HG03354 (cell line): ENCODE results near the gene SDK2.

Experiments used
- ATAC-seq: cut with Tn5 transposase; IDR thresholded peaks from one replicate; pipeline ENCODE4 v1.9.1; 2021; ENCODE audit warnings: mild to moderate bottlenecking; ENCODE audit not compliant: unreplicated experiment, poor library complexity, severe bottlenecking

Gene SDK2

DNA sequence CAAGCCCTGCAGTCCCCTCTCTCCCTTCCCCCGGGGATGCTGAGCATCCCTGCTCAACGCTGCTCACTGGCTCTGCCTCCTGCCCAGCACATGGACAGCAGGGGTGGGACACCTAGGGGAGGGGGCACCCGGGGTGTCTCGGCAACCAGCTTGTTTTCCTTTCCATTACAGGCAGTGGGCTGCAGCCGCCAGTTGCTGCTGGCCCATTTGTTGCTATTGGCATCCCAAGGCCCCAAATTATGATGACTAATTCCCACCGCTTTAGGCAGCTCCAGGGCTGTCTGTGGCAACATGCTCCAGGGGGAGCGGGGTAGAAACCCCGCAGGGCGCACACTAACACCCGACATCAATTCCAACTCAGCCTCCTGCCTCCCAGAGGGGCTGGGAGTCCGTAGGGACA, 4.9 kb downstream of the SDK2 start:
- ATAC-seq = no peak

DNA sequence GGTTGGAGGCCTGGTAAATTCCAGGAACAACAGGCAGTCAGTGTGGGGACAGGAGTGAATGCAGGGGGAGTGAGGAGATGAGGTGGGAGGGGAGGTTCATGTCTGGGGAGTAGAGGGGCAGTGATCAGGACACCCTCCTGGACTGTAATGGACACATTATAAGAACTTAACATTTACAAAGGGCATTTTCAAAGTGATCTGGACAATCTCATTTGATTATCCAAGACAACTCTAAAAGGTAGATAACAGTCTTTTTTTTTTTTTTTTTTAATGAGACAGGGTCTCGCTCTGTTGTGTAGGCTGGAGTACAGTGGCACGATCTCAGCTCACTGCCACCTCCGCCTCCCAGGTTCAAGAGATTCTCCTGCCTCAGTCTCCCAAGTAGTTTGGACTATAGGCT, 5.7 kb downstream of the SDK2 start:
- no peak for ATAC-seq

- ATAC-seq = no peak
These were observed 6.4 kb downstream of the SDK2 start for GRCh38 chr17:73637866-73638265.

GRCh38 chr17:73635101-73635817, 9.0 kb downstream of the SDK2 start:
- ATAC-seq = no peak

GRCh38 chr17:73634629-73635028, 9.6 kb downstream of the SDK2 start:
- no peak for ATAC-seq

GRCh38 chr17:73633736-73634135, 10.5 kb downstream of the SDK2 start:
- ATAC-seq = no peak

DNA sequence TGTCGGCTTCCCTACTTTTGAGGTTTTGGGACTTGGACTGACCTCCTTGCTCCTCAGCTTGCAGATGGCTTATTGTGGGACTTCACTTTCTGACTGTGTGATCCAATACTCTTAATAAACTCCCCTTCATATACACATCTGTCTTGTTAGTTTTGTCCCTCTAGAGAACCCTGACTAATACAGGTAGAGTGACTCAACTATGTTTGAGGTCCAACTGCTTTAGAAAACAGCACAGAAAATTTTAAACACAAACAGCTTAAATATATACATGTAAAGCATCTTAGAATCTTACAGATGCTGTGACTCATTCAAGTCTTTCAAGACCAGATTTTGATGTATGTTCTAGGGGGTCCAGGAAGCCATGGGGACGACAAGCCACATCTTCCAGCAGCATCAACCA, 11.7 kb downstream of the SDK2 start:
- ATAC-seq = no peak

DNA sequence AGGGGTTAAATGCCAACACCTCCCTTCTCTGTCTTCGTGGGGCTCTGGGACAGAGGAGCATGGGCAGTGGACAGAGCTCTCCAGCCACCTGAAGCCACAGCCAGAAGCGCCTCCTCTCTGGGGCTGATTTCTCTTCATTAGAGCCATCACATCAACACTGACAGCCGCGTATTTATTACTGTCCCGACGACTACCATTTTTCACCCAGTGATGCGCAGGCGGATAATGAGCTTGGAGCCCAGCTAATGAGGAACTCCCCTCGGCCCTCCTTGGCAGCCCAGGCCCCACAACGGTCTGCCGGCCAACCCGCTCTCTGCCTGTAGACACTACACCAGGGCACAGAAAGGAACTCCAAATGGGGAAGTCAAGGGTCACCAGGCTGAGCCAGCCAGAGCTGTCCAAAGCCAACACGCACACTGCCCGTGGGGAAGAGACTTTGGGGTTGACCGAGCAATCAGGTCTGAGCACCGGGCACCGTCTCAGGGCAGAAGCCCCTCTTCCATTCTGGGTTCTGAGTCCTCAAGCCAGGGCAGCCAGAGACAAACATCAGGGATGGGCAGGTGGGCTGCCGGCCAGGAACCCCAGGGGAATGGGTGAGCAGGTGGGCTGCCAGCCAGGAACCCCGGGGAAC, 13.2 kb downstream of the SDK2 start:
- no peak for ATAC-seq

DNA sequence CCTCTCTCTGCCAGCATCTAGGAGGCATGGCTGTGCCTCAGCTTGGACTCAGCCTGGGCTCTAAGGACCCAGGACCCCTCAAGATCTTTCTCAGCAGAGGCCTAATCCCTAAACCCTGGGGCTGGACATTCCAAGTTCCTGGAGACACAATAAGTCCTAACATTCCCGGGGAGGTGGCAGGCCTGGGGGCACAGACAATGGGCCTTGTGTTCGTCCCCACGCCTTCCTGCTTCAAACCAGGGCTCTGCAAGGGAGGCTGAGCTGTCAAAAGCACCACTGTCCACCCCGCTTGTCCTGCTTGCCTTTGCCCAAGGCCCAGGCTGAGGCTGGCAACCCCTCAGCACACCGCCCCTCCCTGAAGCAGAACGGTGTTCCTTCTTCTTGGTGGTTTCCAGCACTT, 13.7 kb downstream of the SDK2 start:
- ATAC-seq = no peak

- ATAC-seq = no peak
These were observed 15.3 kb downstream of the SDK2 start for GRCh38 chr17:73628642-73629552.

DNA sequence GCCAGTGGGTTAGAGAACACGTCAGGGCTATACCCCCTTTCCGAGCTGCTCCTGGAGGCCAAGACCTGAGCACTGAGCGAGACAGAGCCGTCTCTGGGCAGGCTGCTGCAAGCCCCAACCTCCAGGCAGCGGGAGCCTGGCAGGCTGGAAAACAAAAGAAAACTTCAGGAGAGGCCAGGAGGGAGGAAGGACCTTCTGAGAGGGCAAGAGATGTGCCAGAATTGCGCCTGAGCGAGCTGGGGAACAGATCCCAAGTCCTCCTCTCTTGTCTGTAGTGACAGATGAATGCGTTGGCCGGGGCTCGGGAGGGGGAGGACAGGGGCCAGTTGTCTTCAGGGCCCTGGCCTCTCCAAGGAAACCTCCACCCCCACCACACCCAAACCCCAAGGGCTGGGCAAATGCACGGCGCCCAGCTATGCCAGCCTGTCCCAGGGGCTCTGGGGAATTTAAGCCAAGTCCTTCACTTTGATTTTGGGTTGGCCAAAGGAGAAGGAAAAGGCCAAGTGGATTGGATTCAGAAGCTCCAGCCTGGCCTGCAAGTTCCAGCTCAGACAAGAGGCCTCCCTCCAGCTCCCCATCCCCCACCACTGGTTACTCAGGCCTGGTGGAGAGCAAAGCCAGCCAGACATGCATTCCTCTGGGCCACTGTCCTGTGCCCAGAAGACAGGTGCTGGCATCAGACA, 18.1 kb downstream of the SDK2 start:
- no peak for ATAC-seq

- no peak for ATAC-seq
These were observed 19.2 kb downstream of the SDK2 start for GRCh38 chr17:73625006-73625405.

GRCh38 chr17:73624496-73624988, 19.7 kb downstream of the SDK2 start:
- ATAC-seq = no peak

- ATAC-seq = no peak
These were observed 20.4 kb downstream of the SDK2 start for GRCh38 chr17:73623818-73624217.

- no peak for ATAC-seq
These were observed 21.0 kb downstream of the SDK2 start for GRCh38 chr17:73623247-73623646.

DNA sequence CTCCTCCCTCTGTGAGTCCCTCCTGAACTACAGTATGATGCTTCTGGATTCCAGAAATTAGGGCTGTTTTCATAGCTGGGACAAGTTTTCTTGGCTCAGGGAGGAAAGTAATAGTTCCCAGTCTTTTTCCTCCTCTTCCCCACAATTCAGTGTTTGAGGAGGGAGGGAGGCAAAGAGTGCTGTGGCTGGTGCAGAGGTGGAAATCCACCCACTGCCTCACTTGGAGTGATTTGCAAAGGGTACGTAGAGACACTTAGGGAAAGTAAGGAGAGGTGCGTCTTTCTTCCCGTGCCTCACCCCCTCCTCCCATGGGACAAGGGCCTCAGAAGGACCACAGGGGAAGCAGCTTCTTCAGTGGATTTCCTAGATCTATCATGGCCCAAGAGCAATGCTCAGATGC, 21.9 kb downstream of the SDK2 start:
- ATAC-seq = no peak

GRCh38 chr17:73621685-73622084, 22.6 kb downstream of the SDK2 start:
- ATAC-seq = no peak

DNA sequence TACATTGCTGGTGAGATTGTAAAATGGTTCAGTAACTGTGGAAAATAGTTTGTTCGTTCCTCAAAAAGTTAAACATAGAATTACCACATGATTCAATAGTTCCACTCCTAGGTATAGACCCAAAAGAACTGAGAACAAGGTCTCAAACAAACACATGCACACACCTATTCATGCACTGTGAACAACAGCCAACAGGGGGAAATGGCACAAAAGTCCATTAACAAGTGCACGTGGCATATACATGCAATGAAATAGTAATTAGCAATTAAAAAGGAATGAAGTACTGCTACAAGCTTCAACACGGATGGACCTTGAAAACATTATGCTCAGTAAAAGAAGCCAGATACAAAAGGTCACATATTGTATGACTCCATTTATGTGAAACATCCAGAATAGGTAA, 23.8 kb downstream of the SDK2 start:
- ATAC-seq = no peak

DNA sequence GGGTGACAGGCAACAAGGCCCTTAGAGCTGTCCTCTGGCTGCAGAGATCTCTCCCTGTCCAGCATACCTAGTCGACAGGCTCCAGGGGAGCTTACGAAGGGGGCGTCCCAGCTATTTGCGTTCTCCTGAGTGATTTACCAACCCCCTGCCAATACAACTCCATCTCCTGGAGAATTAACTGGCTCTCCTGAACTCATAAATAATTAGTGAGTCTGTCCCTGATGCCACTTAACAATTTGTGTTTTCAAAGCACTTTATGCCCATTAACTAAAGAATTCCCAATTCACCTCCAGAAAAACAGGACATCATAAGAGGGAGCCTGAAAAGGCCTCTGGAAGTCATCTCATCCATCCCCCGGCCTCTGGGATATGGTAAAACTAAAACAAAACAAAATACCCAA, 26.7 kb downstream of the SDK2 start:
- ATAC-seq = no peak

DNA sequence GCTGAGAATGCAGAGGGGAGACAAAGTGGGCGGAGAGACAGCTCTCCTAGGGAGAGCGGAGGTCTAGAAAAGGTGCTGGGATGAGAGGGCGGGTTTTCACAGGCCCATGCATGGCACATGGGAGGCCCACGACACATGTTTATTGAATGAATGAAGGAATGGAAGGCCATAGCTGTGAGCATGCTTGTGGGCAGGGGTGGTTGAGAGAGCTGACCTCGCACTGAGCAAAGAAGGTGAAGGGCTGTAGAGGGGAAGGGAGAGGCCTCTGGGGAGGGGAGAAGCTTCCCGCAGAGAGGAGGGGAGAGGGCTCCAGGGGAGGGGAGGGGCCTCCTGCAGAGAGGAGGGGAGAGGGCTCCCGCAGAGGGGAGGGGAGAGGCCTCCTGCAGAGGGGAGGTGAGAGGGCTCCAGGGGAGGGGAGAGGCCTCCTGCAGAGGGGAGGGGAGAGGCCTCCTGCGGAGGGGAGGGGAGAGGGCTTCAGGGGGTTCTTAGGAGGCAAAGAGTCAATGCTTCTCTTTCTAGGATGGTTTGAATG, 27.3 kb downstream of the SDK2 start:
- no peak for ATAC-seq
